ENCODE results near the gene CCDC57. TPM values are rescaled to one million over a fixed set of nuclear protein-coding genes. Genes with fewer than 3 reads are reported as not detected.

Gene CCDC57
- total RNA-seq, 1 donor from 2014 or later: 56.6 TPM

GRCh38 chr17:82204831-82205719 lies 7.6 kb downstream of the CCDC57 start:
- Mint-ChIP-seq H3K4me1 (peaks cover 15% of the 10 kb centered on the region), H3K9me3 (no peaks in the 10 kb centered on the region), H3K36me3 (ENCODE audit: low read depth) (peaks cover 5% of the 10 kb centered on the region), H3K4me3 (no peak overlapping the region), H3K27ac (no peak overlapping the region), H3K27me3 (no peaks in the 10 kb centered on the region)
- ATAC-seq (ENCODE audit: low read depth): no peak
- CTCF ChIA-PET: interaction anchor here (1.0 to 2.5 kb wide), 10 partner anchors 11 to 245 kb away, joined by 3 to 17 read pairs (median 6); partner anchors contain the start of gene SLC16A3
- TF ChIP-seq, protein P1, sequence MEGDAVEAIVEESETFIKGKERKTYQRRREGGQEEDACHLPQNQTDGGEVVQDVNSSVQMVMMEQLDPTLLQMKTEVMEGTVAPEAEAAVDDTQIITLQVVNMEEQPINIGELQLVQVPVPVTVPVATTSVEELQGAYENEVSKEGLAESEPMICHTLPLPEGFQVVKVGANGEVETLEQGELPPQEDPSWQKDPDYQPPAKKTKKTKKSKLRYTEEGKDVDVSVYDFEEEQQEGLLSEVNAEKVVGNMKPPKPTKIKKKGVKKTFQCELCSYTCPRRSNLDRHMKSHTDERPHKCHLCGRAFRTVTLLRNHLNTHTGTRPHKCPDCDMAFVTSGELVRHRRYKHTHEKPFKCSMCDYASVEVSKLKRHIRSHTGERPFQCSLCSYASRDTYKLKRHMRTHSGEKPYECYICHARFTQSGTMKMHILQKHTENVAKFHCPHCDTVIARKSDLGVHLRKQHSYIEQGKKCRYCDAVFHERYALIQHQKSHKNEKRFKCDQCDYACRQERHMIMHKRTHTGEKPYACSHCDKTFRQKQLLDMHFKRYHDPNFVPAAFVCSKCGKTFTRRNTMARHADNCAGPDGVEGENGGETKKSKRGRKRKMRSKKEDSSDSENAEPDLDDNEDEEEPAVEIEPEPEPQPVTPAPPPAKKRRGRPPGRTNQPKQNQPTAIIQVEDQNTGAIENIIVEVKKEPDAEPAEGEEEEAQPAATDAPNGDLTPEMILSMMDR (IDR thresholded peaks at IDR 0.05): no peak
- POLR2A ChIA-PET: interaction anchor here (0.6 to 2.3 kb wide), 17 partner anchors 9 to 344 kb away, joined by 3 to 25 read pairs (median 5); partner anchors contain the start of genes CENPX, CSNK1D, DCXR and LRRC45
- no peak for DNase-seq
- intact Hi-C loops (cut with micrococcal nuclease): loop anchor here (5.0 kb wide), 1 partner anchor 212 kb away; the partner anchor contains the start of genes HEXD and OGFOD3

DNA sequence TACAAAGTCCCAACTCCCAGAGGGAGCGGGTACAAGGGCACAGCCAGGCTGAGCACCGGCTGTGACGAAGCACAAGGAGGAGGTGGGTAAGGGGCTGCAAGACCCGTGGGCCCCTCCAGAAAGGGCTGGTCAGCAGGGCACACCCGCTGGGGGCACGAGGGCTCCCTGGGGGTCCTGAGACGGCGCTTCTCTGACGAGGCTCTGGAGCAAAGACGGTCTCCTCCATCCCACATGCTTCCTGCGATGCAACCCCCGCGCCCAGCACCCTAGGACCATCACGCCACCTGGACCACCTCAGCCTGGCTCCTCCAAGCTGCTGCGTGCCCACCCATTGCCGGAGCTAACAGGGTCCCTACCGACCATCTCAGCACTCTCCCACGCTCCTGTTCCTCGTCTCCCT lies 8.7 kb downstream of the CCDC57 start:
- Mint-ChIP-seq H3K27ac (no peak overlapping the region), H3K4me1 (peaks cover 15% of the 10 kb centered on the region), H3K4me3 (no peak overlapping the region), H3K27me3 (no peaks in the 10 kb centered on the region), H3K9me3 (no peaks in the 10 kb centered on the region), H3K36me3 (ENCODE audit: low read depth) (peaks cover 5% of the 10 kb centered on the region)
- POLR2A ChIA-PET: no interaction called here
- ATAC-seq (ENCODE audit: low read depth) (no peak), DNase-seq (no peak)
- intact Hi-C loops (cut with micrococcal nuclease): no loop called here
- TF ChIP-seq, protein P1 (IDR thresholded peaks at IDR 0.05): no peak
- CTCF ChIA-PET: interaction anchor here (1.0 to 1.3 kb wide), 3 partner anchors 32 to 41 kb away, joined by 3 to 4 read pairs (median 3); no protein-coding TSS in a partner anchor

DNA sequence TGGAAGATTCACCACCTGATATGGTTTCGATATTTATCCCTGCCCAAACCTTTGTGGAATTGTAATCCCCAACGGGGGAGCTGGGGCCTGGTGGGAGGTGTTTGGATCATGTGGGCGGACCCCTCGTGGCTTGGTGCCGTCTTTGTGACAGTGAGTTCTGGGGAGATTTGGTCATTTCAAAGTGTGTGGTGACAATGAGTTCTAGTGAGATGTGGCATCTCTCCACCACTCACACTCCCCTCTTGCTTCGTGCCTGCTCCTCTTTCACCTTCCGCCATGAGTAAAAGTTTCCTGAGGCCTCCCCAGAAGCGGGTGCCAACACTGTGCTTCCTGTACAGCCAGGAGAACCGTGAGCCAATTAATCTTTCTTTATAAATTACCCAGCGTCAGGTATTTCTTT lies 9.7 kb downstream of the CCDC57 start:
- Mint-ChIP-seq H3K36me3 (ENCODE audit: low read depth) (peaks cover 7% of the 10 kb centered on the region), H3K9me3 (no peaks in the 10 kb centered on the region), H3K4me1 (peaks cover 18% of the 10 kb centered on the region), H3K27ac (no peak overlapping the region), H3K27me3 (no peaks in the 10 kb centered on the region), H3K4me3 (no peak overlapping the region)
- ChIA-PET POLR2A (interaction anchor here (1.2 kb wide), 1 partner anchor 95 kb away, joined by 3 read pairs; no protein-coding TSS in a partner anchor), CTCF (interaction anchor here (1.1 kb wide), 1 partner anchor 42 kb away, joined by 3 read pairs; no protein-coding TSS in a partner anchor)
- intact Hi-C loops (cut with micrococcal nuclease): no loop called here
- ATAC-seq (ENCODE audit: low read depth): no peak
- DNase-seq: no peak
- TF ChIP-seq, protein P1 (IDR thresholded peaks at IDR 0.05): no peak

- ChIA-PET CTCF (interaction anchor here (0.5 to 1.3 kb wide), 2 partner anchors 35 to 350 kb away, joined by 3 read pairs; no protein-coding TSS in a partner anchor), POLR2A (no interaction called here)
- Mint-ChIP-seq H3K4me3 (no peak overlapping the region), H3K9me3 (no peaks in the 10 kb centered on the region), H3K27me3 (no peaks in the 10 kb centered on the region), H3K27ac (no peak overlapping the region), H3K36me3 (ENCODE audit: low read depth) (peaks cover 10% of the 10 kb centered on the region), H3K4me1 (peaks cover 17% of the 10 kb centered on the region)
- intact Hi-C loops (cut with micrococcal nuclease): no loop called here
- ATAC-seq (ENCODE audit: low read depth) (no peak), DNase-seq (no peak)
- TF ChIP-seq, protein P1 (IDR thresholded peaks at IDR 0.05): no peak
Observed at GRCh38 chr17:82201498-82201910, 11.1 kb downstream of the CCDC57 start.

All from activated B cell treated with CpG ODN at 0.5 μM for 24 hours (primary cell).